Epithelial cell of proximal tubule (primary cell): Measurements from ENCODE around the gene ZNF462. TPM values are rescaled to one million over a fixed set of nuclear protein-coding genes. Genes with fewer than 3 reads are reported as not detected.

ENCODE experiments used
- DNase-seq: peaks from one replicate; pipeline ENCODE4 v3.0.0-alpha.2; 2011; ENCODE audit warnings: low read depth
- H3K4me3 ChIP-seq: 2 replicates; pipeline ENCODE4 v1.5.1; 2011; ENCODE audit warnings: low read depth, mild to moderate bottlenecking, low read length
- CTCF ChIP-seq: conservative IDR thresholded peaks from 2 replicates; pipeline ENCODE4 v1.5.1; 2012; ENCODE audit warnings: low read depth, mild to moderate bottlenecking, low read length
- total RNA-seq: library from RNA; depleted of rRNA; stranded (reverse); fragments of >200 nt; gene quantifications from 2 replicates; pipeline ENCODE4 v1.2.3, GENCODE V29; 2015

Gene ZNF462
- total RNA-seq, 1 donor from 2014 or later: 22.1 TPM

GRCh38 chr9:107046692-107047091 is 183.7 kb downstream of the ZNF462 start:
- no peak for DNase-seq
- H3K4me3 ChIP-seq: no peak overlapping the region
- no peak for TF ChIP-seq CTCF

GRCh38 chr9:107049046-107049802 is 186.3 kb downstream of the ZNF462 start:
- no peak for TF ChIP-seq CTCF
- peak; percentile 43 for DNase-seq
- no peak overlapping the region for H3K4me3 ChIP-seq

GRCh38 chr9:107049803-107050184 is 186.8 kb downstream of the ZNF462 start:
- TF ChIP-seq CTCF: no peak
- no peak for DNase-seq

GRCh38 chr9:107051392-107051791 is 188.4 kb downstream of the ZNF462 start:
- no peak overlapping the region for H3K4me3 ChIP-seq
- no peak for TF ChIP-seq CTCF
- DNase-seq: no peak

More at GRCh38 chr9:107049803-107050184, 186.8 kb downstream of the ZNF462 start:
- H3K4me3 ChIP-seq: no peak overlapping the region

GRCh38 chr9:107054146-107054545 is 191.2 kb downstream of the ZNF462 start:
- H3K4me3 ChIP-seq: no peak overlapping the region
- peak; percentile 53 for DNase-seq
- TF ChIP-seq CTCF: no peak

- no peak overlapping the region for H3K4me3 ChIP-seq
- DNase-seq: no peak
- no peak for TF ChIP-seq CTCF
These were observed 196.3 kb downstream of the ZNF462 start for GRCh38 chr9:107059220-107059619.

GRCh38 chr9:107060062-107060461 is 197.1 kb downstream of the ZNF462 start:
- DNase-seq: no peak
- H3K4me3 ChIP-seq: no peak overlapping the region
- no peak for TF ChIP-seq CTCF
